PFSK-1 (cell line): ENCODE measurements around the gene SASH1.

Experiments
- FOXP2 ChIP-seq: optimal IDR thresholded peaks from 2 replicates; pipeline ENCODE3; 2011; ENCODE audit warnings: borderline replicate concordance, control low read depth, inconsistent platforms; ENCODE audit not compliant: insufficient read depth; ENCODE audit errors: extremely low read length, extremely low read depth
- POLR2AphosphoS5 ChIP-seq: IDR thresholded peaks from 2 replicates; pipeline ENCODE4 v1.6.1; 2012; ENCODE audit warnings: low read depth, mild to moderate bottlenecking, control low read depth, low read length, moderate library complexity
- SIN3A ChIP-seq: IDR thresholded peaks from 2 replicates; pipeline ENCODE4 v1.6.1; 2012; ENCODE audit warnings: mild to moderate bottlenecking, low read length, moderate library complexity, borderline replicate concordance; ENCODE audit not compliant: insufficient read depth
- TAF1 ChIP-seq: IDR thresholded peaks from 2 replicates; pipeline ENCODE4 v1.6.1; 2012; ENCODE audit warnings: low read length, control low read depth, borderline replicate concordance; ENCODE audit not compliant: insufficient read depth
- TF ChIP-seq, protein P1 (sequence below), 2 experiments: IDR thresholded peaks; 2 replicates each; pipeline versions ENCODE4 v1.6.1 to v1.8.0; 2011 to 2012; ENCODE audit warnings: low read depth in 2 of 2, low read length in 2 of 2, control low read depth in 1 of 2, inconsistent platforms in 1 of 2, mild to moderate bottlenecking in 1 of 2, moderate library complexity in 1 of 2; ENCODE audit not compliant: insufficient read depth in 1 of 2

- TF ChIP-seq SIN3A (no peak), POLR2AphosphoS5 (no peak), FOXP2 (no peak), TAF1 (no peak)
- TF ChIP-seq, protein P1, sequence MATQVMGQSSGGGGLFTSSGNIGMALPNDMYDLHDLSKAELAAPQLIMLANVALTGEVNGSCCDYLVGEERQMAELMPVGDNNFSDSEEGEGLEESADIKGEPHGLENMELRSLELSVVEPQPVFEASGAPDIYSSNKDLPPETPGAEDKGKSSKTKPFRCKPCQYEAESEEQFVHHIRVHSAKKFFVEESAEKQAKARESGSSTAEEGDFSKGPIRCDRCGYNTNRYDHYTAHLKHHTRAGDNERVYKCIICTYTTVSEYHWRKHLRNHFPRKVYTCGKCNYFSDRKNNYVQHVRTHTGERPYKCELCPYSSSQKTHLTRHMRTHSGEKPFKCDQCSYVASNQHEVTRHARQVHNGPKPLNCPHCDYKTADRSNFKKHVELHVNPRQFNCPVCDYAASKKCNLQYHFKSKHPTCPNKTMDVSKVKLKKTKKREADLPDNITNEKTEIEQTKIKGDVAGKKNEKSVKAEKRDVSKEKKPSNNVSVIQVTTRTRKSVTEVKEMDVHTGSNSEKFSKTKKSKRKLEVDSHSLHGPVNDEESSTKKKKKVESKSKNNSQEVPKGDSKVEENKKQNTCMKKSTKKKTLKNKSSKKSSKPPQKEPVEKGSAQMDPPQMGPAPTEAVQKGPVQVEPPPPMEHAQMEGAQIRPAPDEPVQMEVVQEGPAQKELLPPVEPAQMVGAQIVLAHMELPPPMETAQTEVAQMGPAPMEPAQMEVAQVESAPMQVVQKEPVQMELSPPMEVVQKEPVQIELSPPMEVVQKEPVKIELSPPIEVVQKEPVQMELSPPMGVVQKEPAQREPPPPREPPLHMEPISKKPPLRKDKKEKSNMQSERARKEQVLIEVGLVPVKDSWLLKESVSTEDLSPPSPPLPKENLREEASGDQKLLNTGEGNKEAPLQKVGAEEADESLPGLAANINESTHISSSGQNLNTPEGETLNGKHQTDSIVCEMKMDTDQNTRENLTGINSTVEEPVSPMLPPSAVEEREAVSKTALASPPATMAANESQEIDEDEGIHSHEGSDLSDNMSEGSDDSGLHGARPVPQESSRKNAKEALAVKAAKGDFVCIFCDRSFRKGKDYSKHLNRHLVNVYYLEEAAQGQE (IDR thresholded peaks at IDR 0.05; ENCODE audit: insufficient read depth in 1 of 2, low read depth in 2 of 2, low read length in 2 of 2): no peak
Observed at GRCh38 chr6:148436466-148436865, 93.8 kb downstream of the SASH1 start.
